GM12878 (cell line): ENCODE measurements around the gene HOXB1. TPM values are rescaled to one million over a fixed set of nuclear protein-coding genes. Genes with fewer than 3 reads are reported as not detected.

ENCODE experiments used
- ATAC-seq: fragments of 200-7000 bp; cut with Tn5 transposase; 3 replicates; pipeline ENCODE4 v1.9.1; 2020; ENCODE audit warnings: mild to moderate bottlenecking, moderate library complexity
- BruUV-seq: library from RNA; stranded (reverse); fragments of 400-500 nt; replicated peaks from 2 replicates; lab custom pipeline; 2021; lab: Mats Ljungman, UMichigan
- CTCF ChIA-PET: fragments of 300-600 bp; sonication (Branson Sonifier 250); formaldehyde crosslinking; extraction: SDS; loops from one replicate; lab custom pipeline; 2021; ENCODE audit warnings: inconsistent platforms; lab: Yijun Ruan, JAX
- POLR2A ChIA-PET: fragments of 350-600 bp; formaldehyde crosslinking; extraction: SDS; loops from one replicate; lab custom pipeline; 2021; ENCODE audit warnings: inconsistent platforms; lab: Charles Lee
- RAD21 ChIA-PET: fragments of 300-600 bp; sonication (Branson Sonifier 250); formaldehyde crosslinking; loops from one replicate; lab custom pipeline; 2023; ENCODE audit warnings: antibody characterized with exemption; ENCODE audit not compliant: unreplicated experiment; lab: Charles Lee
- SMC1A ChIA-PET: fragments of 300-600 bp; sonication (Branson Sonifier 250); formaldehyde crosslinking; loops from one replicate; lab custom pipeline; 2023; ENCODE audit not compliant: unreplicated experiment, uncharacterized antibody; lab: Charles Lee
- DNase-seq: peaks from one replicate; pipeline ENCODE4 v3.0.0-alpha.2; 2011; ENCODE audit warnings: low read depth, low spot score
- FAIRE-seq: peaks from 3 replicates; lab custom pipeline; 2011; peaks lifted over from hg19 to GRCh38; lab: Jason Lieb, UNC
- H2AFZ ChIP-seq: 2 replicates; pipeline ENCODE4 v1.6.0; 2011; ENCODE audit warnings: low read depth, low read length, control low read depth; ENCODE audit not compliant: control insufficient read depth
- H3K27ac ChIP-seq: 2 replicates; pipeline ENCODE4 v1.5.1; 2011; ENCODE audit warnings: control low read depth; ENCODE audit not compliant: control insufficient read depth, insufficient read depth
- H3K27me3 ChIP-seq, 2 experiments: replicated peaks in 1 of 2; 2 replicates each; pipeline versions ENCODE4 v1.6.0 to v1.6.1; 2011; ENCODE audit warnings: low read length in 1 of 2; ENCODE audit not compliant: control insufficient read depth in 2 of 2, insufficient read depth in 2 of 2
- H3K36me3 ChIP-seq, 2 experiments: 2 replicates each; pipeline ENCODE4 v1.5.1; 2011; ENCODE audit warnings: low read length in 1 of 2; ENCODE audit not compliant: control insufficient read depth in 2 of 2, insufficient read depth in 2 of 2
- H3K4me1 ChIP-seq: 2 replicates; pipeline ENCODE4 v1.6.1; 2011; ENCODE audit warnings: mild to moderate bottlenecking, low read length, moderate library complexity, mixed read lengths; ENCODE audit not compliant: control insufficient read depth, insufficient read depth
- H3K4me2 ChIP-seq: 2 replicates; pipeline ENCODE4 v1.6.0; 2011; ENCODE audit warnings: control low read depth; ENCODE audit not compliant: control insufficient read depth, insufficient read depth
- H3K4me3 ChIP-seq: fragments of 200-600 bp; sonication (generic); 2 replicates; pipeline ENCODE4 v1.5.1; 2016
- H3K79me2 ChIP-seq: 2 replicates; pipeline ENCODE4 v1.6.0; 2011; ENCODE audit warnings: low read length; ENCODE audit not compliant: control insufficient read depth, insufficient read depth
- H3K9ac ChIP-seq: 2 replicates; pipeline ENCODE4 v1.8.0; 2011; ENCODE audit warnings: low read length, control low read depth, mixed read lengths; ENCODE audit not compliant: control insufficient read depth, insufficient read depth
- H3K9me3 ChIP-seq: replicated peaks from 3 replicates; pipeline ENCODE4 v1.5.1; 2011; ENCODE audit warnings: mild to moderate bottlenecking, low read length; ENCODE audit not compliant: control insufficient read depth, insufficient read depth
- H4K20me1 ChIP-seq: 2 replicates; pipeline ENCODE4 v1.6.0; 2011; ENCODE audit not compliant: control insufficient read depth, insufficient read depth
- CBX3 ChIP-seq: fragments of 200-600 bp; sonication (generic); IDR thresholded peaks from 2 replicates; pipeline ENCODE4 v1.6.1; 2016; ENCODE audit warnings: low read depth, borderline replicate concordance
- CHD1 ChIP-seq: IDR thresholded peaks from 2 replicates; pipeline ENCODE4 v1.6.1; 2012; ENCODE audit warnings: low read depth, low read length, improper control_type of control experiment
- CHD2 ChIP-seq: IDR thresholded peaks from 2 replicates; pipeline ENCODE4 v1.6.1; 2011; ENCODE audit warnings: low read depth, low read length, improper control_type of control experiment, borderline replicate concordance
- CREB1 ChIP-seq: IDR thresholded peaks from 2 replicates; pipeline ENCODE4 v1.6.1; 2012; ENCODE audit warnings: low read depth, mild to moderate bottlenecking, inconsistent platforms
- ESRRA ChIP-seq: IDR thresholded peaks from 2 replicates; pipeline ENCODE4 v1.6.1; 2012; ENCODE audit warnings: mild to moderate bottlenecking, low read length, improper control_type of control experiment
- HCFC1 ChIP-seq: fragments of 150-350 bp; IDR thresholded peaks from 2 replicates; pipeline ENCODE4 v1.6.1; 2014; ENCODE audit warnings: low read length
- LARP7 ChIP-seq: fragments of 450-650 bp; IDR thresholded peaks from 2 replicates; pipeline ENCODE4 v1.6.1; 2017; ENCODE audit warnings: mild to moderate bottlenecking
- PAX8 ChIP-seq: fragments of 450-650 bp; IDR thresholded peaks from 2 replicates; pipeline ENCODE4 v1.6.1; 2017; ENCODE audit warnings: mild to moderate bottlenecking, moderate library complexity
- POLR2A ChIP-seq: IDR thresholded peaks from 2 replicates; pipeline ENCODE4 v1.6.1; 2011; ENCODE audit warnings: low read depth, mild to moderate bottlenecking, low read length
- POU2F2 ChIP-seq: IDR thresholded peaks from 3 replicates; pipeline ENCODE4 v1.6.1; 2011; ENCODE audit warnings: low read depth, mild to moderate bottlenecking, low read length, borderline replicate concordance
- SMARCA5 ChIP-seq: fragments of 450-650 bp; IDR thresholded peaks from 2 replicates; pipeline ENCODE4 v1.6.1; 2017; ENCODE audit warnings: mild to moderate bottlenecking
- TAF1 ChIP-seq: IDR thresholded peaks from 2 replicates; pipeline ENCODE4 v1.6.1; 2011; ENCODE audit warnings: mild to moderate bottlenecking, low read depth, low read length, borderline replicate concordance
- YY1 ChIP-seq: IDR thresholded peaks from 2 replicates; pipeline ENCODE4 v1.6.1; 2011; ENCODE audit warnings: low read depth, mild to moderate bottlenecking, low read length
- ZNF384 ChIP-seq: IDR thresholded peaks from 2 replicates; pipeline ENCODE4 v1.6.1; 2012; ENCODE audit warnings: low read depth, mild to moderate bottlenecking, low read length, improper control_type of control experiment, borderline replicate concordance
- ZSCAN29 ChIP-seq: fragments of 450-650 bp; IDR thresholded peaks from 2 replicates; pipeline ENCODE4 v1.6.1; 2017; ENCODE audit warnings: mild to moderate bottlenecking, moderate library complexity
- WGBS: methylation state at CpG from one replicate; pipeline ENCODE4 v1.1.6; 2016; ENCODE audit warnings: low lambda C conversion rate; ENCODE audit not compliant: insufficient replicate concordance, insufficient coverage; ENCODE audit errors: missing lambda C conversion rate; 5-methylcytosine and 5-hydroxymethylcytosine counted together
- in situ Hi-C: fragments of 300-500 bp; cut with MboI; formaldehyde crosslinking; loops from 9 replicates; pipeline ENCODE4 v1.14.3; 2018; ENCODE audit warnings: mixed read lengths
- intact Hi-C: fragments of 100-400 bp; cut with micrococcal nuclease; formaldehyde crosslinking; loops from one replicate; pipeline ENCODE4 v1.14.2; 2022; ENCODE audit not compliant: unreplicated experiment
- polyA plus RNA-seq, 11 experiments: library from polyadenylated mRNA; depleted of rRNA in 4 of 11; unstranded in 6 of 11; stranded (reverse) in 5 of 11; fragments of >200 nt; fragmentation: Nextera tagmentation in 4 of 11; fragmentation: Illumina TruSeq in 1 of 11; extraction: Ambion mirVana in 4 of 11; extraction: Trizol in 1 of 11; gene quantifications; 1 replicate in 1 of 11; 2 replicates in 10 of 11; pipeline versions ENCODE4 v1.2.1 to v1.2.3, GENCODE V29; 2011 to 2016; ENCODE audit warnings: inconsistent platforms in 2 of 11, missing spikeins in 2 of 11, low read depth in 1 of 11
- total RNA-seq, 4 experiments: library from RNA; depleted of rRNA in 3 of 4; stranded (reverse); fragments of >200 nt in 3 of 4; fragmentation: Illumina TruSeq in 1 of 4; extraction: Trizol in 1 of 4; gene quantifications; 2 replicates each; pipeline versions ENCODE4 v1.2.1 to v1.2.3, GENCODE V29; 2013 to 2021
- TF ChIP-seq, protein P1 (sequence below): IDR thresholded peaks from 2 replicates; pipeline ENCODE4 v1.6.1; 2012; ENCODE audit warnings: mild to moderate bottlenecking, low read depth, low read length
- TF ChIP-seq, protein P2 (sequence below): fragments of 450-650 bp; IDR thresholded peaks from 2 replicates; pipeline ENCODE4 v1.6.1; 2017; ENCODE audit warnings: antibody characterized with exemption, mild to moderate bottlenecking, moderate library complexity

Gene HOXB1
- total and polyA plus RNA-seq, 10 of the 15 experiments (the other 5 are each of a cell fraction or from before 2014, with no cell fraction given): not detected

DNA sequence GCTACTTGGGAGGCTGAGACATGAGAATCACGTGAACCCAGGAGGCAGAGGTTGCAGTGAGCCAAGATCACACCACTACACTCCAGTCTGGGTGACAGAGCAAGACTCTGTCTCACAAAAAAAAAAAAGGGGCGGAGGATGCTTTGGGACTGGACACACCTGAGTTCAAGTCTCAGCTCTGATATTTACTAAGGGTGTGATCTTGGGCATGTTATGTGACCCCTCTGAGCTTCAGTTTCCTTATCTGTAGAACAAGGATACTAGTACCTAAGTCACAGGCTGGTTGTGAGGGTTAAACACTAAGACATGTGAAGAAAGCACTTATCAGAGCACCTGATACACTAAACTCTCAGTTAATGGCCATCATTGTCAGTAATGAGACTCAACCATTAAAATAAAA, 25.9 kb downstream of the HOXB1 start:
- no peak for ATAC-seq
- 86% methylated on average over 2 of the region's 2 CpGs for WGBS
- no peak overlapping the region for H3K27ac ChIP-seq
- in situ Hi-C loops (no loop called here), intact Hi-C loops (no loop called here)
- no peak for DNase-seq
- TF ChIP-seq PAX8 (no peak), YY1 (no peak), CREB1 (no peak), CHD2 (no peak), TAF1 (no peak), ZNF384 (no peak), LARP7 (no peak), ZSCAN29 (no peak), ESRRA (no peak), CHD1 (no peak), HCFC1 (no peak), POLR2A (no peak), CBX3 (no peak), POU2F2 (no peak), SMARCA5 (no peak)
- TF ChIP-seq, protein P1, sequence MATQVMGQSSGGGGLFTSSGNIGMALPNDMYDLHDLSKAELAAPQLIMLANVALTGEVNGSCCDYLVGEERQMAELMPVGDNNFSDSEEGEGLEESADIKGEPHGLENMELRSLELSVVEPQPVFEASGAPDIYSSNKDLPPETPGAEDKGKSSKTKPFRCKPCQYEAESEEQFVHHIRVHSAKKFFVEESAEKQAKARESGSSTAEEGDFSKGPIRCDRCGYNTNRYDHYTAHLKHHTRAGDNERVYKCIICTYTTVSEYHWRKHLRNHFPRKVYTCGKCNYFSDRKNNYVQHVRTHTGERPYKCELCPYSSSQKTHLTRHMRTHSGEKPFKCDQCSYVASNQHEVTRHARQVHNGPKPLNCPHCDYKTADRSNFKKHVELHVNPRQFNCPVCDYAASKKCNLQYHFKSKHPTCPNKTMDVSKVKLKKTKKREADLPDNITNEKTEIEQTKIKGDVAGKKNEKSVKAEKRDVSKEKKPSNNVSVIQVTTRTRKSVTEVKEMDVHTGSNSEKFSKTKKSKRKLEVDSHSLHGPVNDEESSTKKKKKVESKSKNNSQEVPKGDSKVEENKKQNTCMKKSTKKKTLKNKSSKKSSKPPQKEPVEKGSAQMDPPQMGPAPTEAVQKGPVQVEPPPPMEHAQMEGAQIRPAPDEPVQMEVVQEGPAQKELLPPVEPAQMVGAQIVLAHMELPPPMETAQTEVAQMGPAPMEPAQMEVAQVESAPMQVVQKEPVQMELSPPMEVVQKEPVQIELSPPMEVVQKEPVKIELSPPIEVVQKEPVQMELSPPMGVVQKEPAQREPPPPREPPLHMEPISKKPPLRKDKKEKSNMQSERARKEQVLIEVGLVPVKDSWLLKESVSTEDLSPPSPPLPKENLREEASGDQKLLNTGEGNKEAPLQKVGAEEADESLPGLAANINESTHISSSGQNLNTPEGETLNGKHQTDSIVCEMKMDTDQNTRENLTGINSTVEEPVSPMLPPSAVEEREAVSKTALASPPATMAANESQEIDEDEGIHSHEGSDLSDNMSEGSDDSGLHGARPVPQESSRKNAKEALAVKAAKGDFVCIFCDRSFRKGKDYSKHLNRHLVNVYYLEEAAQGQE: no peak
- TF ChIP-seq, protein P2, sequence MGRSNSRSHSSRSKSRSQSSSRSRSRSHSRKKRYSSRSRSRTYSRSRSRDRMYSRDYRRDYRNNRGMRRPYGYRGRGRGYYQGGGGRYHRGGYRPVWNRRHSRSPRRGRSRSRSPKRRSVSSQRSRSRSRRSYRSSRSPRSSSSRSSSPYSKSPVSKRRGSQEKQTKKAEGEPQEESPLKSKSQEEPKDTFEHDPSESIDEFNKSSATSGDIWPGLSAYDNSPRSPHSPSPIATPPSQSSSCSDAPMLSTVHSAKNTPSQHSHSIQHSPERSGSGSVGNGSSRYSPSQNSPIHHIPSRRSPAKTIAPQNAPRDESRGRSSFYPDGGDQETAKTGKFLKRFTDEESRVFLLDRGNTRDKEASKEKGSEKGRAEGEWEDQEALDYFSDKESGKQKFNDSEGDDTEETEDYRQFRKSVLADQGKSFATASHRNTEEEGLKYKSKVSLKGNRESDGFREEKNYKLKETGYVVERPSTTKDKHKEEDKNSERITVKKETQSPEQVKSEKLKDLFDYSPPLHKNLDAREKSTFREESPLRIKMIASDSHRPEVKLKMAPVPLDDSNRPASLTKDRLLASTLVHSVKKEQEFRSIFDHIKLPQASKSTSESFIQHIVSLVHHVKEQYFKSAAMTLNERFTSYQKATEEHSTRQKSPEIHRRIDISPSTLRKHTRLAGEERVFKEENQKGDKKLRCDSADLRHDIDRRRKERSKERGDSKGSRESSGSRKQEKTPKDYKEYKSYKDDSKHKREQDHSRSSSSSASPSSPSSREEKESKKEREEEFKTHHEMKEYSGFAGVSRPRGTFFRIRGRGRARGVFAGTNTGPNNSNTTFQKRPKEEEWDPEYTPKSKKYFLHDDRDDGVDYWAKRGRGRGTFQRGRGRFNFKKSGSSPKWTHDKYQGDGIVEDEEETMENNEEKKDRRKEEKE: no peak
- SMC1A ChIA-PET: interaction anchor here (1.1 to 4.6 kb wide), 10 partner anchors 10 to 78 kb away, joined by 3 to 31 read pairs (median 4); no protein-coding TSS in a partner anchor
- CTCF ChIA-PET: interaction anchor here (0.9 to 5.7 kb wide), 5 partner anchors 9 to 197 kb away, joined by 3 to 36 read pairs (median 5); partner anchors contain the start of gene HOXB5
- no peak overlapping the region for H2AFZ ChIP-seq
- H4K20me1 ChIP-seq: no peaks in the 10 kb centered on the region
- H3K4me2 ChIP-seq: no peak overlapping the region
- no TSS peak for BruUV-seq
- no peaks in the 10 kb centered on the region for H3K27me3 ChIP-seq
- H3K4me1 ChIP-seq: peaks cover 18% of the 10 kb centered on the region
- no peak overlapping the region for H3K4me3 ChIP-seq
- no peaks in the 10 kb centered on the region for H3K36me3 ChIP-seq
- no peak overlapping the region for H3K9ac ChIP-seq
- no peaks in the 10 kb centered on the region for H3K9me3 ChIP-seq
- FAIRE-seq: no peak
- POLR2A ChIA-PET: interaction anchor here (1.4 to 2.1 kb wide), 3 partner anchors 9 to 21 kb away, joined by 4 to 6 read pairs (median 5); no protein-coding TSS in a partner anchor
- RAD21 ChIA-PET: interaction anchor here (1.6 to 3.7 kb wide), 4 partner anchors 8 to 72 kb away, joined by 5 to 18 read pairs (median 6); no protein-coding TSS in a partner anchor
- H3K79me2 ChIP-seq: no peaks in the 10 kb centered on the region
